Transverse colon (tissue), 4 donors: ENCODE data around the gene RMDN2. TPM values are rescaled to one million over a fixed set of nuclear protein-coding genes. Genes with fewer than 3 reads are reported as not detected.

Experiments
- DNase-seq: peaks from one replicate; pipeline ENCODE4 v3.0.0-alpha.2; 2019
- H3K27ac ChIP-seq, 4 donors: fragments of 200-600 bp; sonication (generic); 2 replicates each; pipeline ENCODE4 v1.5.1; 2016 to 2018; ENCODE audit warnings: inconsistent platforms in 4 of 4
- H3K27me3 ChIP-seq: fragments of 200-600 bp; sonication (generic); 2 replicates; pipeline ENCODE4 v1.5.1; 2017; ENCODE audit warnings: inconsistent platforms
- H3K36me3 ChIP-seq, 4 donors: fragments of 200-600 bp; sonication (generic); 2 replicates each; pipeline ENCODE4 v1.5.1; 2017 to 2019; ENCODE audit warnings: inconsistent platforms in 4 of 4
- H3K4me1 ChIP-seq, 4 donors: fragments of 200-600 bp; sonication (generic); 2 replicates each; pipeline ENCODE4 v1.5.1; 2017 to 2020; ENCODE audit warnings: inconsistent platforms in 4 of 4
- H3K4me3 ChIP-seq, 4 donors: fragments of 200-600 bp; sonication (generic); 1 replicate in 1 of 4; 2 replicates in 3 of 4; pipeline versions ENCODE4 v1.5.1 to v1.6.1; 2017 to 2019; ENCODE audit warnings: inconsistent platforms in 4 of 4
- H3K9me3 ChIP-seq, 2 donors: fragments of 200-600 bp; sonication (generic); 2 replicates each; pipeline ENCODE4 v1.5.1; 2017 to 2019; ENCODE audit warnings: inconsistent platforms in 2 of 2
- EP300 ChIP-seq: sonication (generic); formaldehyde crosslinking; IDR thresholded peaks from one replicate; pipeline ENCODE4 v1.6.1; 2017; ENCODE audit warnings: antibody characterized with exemption, low read depth
- POLR2A ChIP-seq: fragments of 450-650 bp; IDR thresholded peaks from one replicate; pipeline ENCODE4 v1.6.1; 2016; ENCODE audit warnings: antibody characterized with exemption, mild to moderate bottlenecking, moderate library complexity
- POLR2AphosphoS5 ChIP-seq, 3 donors: sonication (generic); formaldehyde crosslinking; IDR thresholded peaks; one replicate each; pipeline ENCODE4 v1.6.1; 2016; ENCODE audit warnings: antibody characterized with exemption in 3 of 3
- WGBS, 2 donors: methylation state at CpG; one replicate each; pipeline ENCODE4 v1.1.5; 2018; ENCODE audit warnings: low coverage in 1 of 2; 5-methylcytosine and 5-hydroxymethylcytosine counted together
- in situ Hi-C, 4 donors: fragments of 200-750 bp; cut with MboI; loops; one replicate each; pipeline versions ENCODE4 v1.15.0 to v1.15.1; 2017; ENCODE audit warnings: low sequenced_read_pairs in 3 of 4, low pct_ligation_motif_present in 1 of 4, low pct_unique_long_range_greater_than_20kb in 1 of 4
- intact Hi-C: fragments of 100-400 bp; cut with DNase I; formaldehyde crosslinking; loops from one replicate; pipeline ENCODE4 v1.15.1; 2023; ENCODE audit warnings: low total_unique reads
- total RNA-seq, 4 donors: library from RNA; depleted of rRNA; stranded (reverse); fragments of >200 nt; gene quantifications; one replicate each; pipeline ENCODE4 v1.1.0, GENCODE V29; 2016
- TF ChIP-seq, protein P1 (sequence below), 5 experiments: fragments of 200-600 bp in 3 of 5; fragments of 450-650 bp in 2 of 5; sonication (generic) in 3 of 5; IDR thresholded peaks; 1 replicate in 2 of 5; 2 replicates in 3 of 5; pipeline ENCODE4 v1.5.1; 2016 to 2017; ENCODE audit warnings: antibody characterized with exemption in 5 of 5, inconsistent platforms in 3 of 5, mild to moderate bottlenecking in 2 of 5, moderate library complexity in 1 of 5

RMDN2 gene
- total RNA-seq, 4 donors from 2014 or later: 12.3 to 48.3 (median 28.9) TPM

DNA sequence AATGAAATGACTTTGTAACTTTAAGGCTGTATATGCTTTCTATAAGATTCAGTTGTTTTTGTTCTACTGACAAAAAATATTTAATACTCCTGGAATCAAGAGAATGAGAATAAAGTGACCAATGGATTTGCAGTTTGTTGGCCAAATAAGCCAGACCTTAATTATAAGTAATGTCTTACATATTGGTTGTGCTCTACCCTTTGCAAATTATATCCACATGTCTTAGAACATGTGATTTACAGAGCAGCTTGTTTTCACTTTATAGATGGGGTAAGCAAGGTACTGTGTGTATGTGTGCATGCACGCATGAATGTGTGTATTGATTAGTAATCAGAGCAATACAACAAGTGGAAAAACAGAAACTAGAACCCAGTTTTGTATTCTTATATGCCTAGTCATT is 59.1 kb downstream of the RMDN2 start:
- in situ Hi-C loops: loop anchor here (10.0 to 25.0 kb wide), 2 partner anchors 291 to 528 kb away; no protein-coding TSS in a partner anchor
- intact Hi-C loops: no loop called here
- WGBS, 2 donors: 78 to 97% methylated on average over 1 of the region's 1 CpG

DNA sequence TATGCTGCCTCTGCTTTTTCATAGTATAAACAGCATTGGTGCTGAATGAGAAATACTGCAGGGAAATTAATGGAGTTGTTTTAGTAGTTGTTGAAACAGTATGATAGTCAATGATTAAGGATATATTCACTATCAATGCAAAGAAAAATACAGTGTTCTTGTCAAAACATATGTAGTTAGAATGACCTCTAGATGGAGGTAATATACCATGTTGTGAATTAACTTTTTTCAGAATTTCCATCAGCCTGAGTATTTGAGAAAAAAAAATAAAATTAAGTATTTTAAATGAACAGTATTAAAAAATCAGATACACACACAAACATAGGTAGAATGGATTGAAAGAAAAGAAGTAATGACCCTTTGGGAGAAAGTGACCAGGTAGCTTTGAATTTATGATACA is 59.5 kb downstream of the RMDN2 start:
- Histone ChIP-seq H3K27me3 (no peaks in the 10 kb centered on the region), H3K9me3 (no peaks in the 10 kb centered on the region), H3K4me1 (no peaks in the 10 kb centered on the region), H3K36me3 (no peaks in the 10 kb centered on the region), H3K27ac (no peak overlapping the region), H3K4me3 (no peak overlapping the region)
- intact Hi-C loops (no loop called here), in situ Hi-C loops (loop anchor here (10.0 to 25.0 kb wide), 2 partner anchors 290 to 528 kb away; no protein-coding TSS in a partner anchor)
- TF ChIP-seq POLR2AphosphoS5 (IDR thresholded peaks at IDR 0.05): no peak
- no peak for TF ChIP-seq EP300
- TF ChIP-seq, protein P1, sequence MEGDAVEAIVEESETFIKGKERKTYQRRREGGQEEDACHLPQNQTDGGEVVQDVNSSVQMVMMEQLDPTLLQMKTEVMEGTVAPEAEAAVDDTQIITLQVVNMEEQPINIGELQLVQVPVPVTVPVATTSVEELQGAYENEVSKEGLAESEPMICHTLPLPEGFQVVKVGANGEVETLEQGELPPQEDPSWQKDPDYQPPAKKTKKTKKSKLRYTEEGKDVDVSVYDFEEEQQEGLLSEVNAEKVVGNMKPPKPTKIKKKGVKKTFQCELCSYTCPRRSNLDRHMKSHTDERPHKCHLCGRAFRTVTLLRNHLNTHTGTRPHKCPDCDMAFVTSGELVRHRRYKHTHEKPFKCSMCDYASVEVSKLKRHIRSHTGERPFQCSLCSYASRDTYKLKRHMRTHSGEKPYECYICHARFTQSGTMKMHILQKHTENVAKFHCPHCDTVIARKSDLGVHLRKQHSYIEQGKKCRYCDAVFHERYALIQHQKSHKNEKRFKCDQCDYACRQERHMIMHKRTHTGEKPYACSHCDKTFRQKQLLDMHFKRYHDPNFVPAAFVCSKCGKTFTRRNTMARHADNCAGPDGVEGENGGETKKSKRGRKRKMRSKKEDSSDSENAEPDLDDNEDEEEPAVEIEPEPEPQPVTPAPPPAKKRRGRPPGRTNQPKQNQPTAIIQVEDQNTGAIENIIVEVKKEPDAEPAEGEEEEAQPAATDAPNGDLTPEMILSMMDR (IDR thresholded peaks at IDR 0.05): no peak
- no peak for TF ChIP-seq POLR2A
- no peak for DNase-seq

More for the DNA sequence above, 59.1 kb downstream of the RMDN2 start:
- H3K4me1 ChIP-seq: no peaks in the 10 kb centered on the region
- no peaks in the 10 kb centered on the region for H3K9me3 ChIP-seq
- DNase-seq: no peak
- H3K27me3 ChIP-seq: no peaks in the 10 kb centered on the region
- no peak overlapping the region for H3K4me3 ChIP-seq
- TF ChIP-seq EP300 (no peak), POLR2A (no peak), POLR2AphosphoS5 (IDR thresholded peaks at IDR 0.05) (no peak)
- TF ChIP-seq, protein P1 (IDR thresholded peaks at IDR 0.05): no peak
- no peak overlapping the region for H3K27ac ChIP-seq
- H3K36me3 ChIP-seq: no peaks in the 10 kb centered on the region

DNA sequence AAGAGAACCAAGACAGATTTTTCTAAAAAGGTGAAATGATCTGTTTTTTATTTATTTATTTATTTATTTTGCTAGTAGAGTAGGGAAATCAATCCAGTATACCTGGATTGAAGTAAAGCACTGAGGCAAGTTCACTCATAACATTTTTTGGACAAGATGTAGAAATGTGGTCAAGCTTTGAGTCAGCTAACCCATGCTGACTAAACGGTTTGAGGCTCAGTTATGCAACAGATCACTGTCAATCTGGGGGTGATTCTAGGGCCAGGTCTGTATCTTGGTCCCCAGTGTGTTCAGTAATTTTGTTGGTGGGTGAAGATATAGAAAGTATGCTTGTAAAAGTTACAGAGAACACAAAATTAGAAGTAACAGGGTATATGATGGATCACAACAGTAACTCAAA is 60.2 kb downstream of the RMDN2 start:
- H3K36me3 ChIP-seq: no peaks in the 10 kb centered on the region
- H3K4me3 ChIP-seq: no peak overlapping the region
- in situ Hi-C loops: loop anchor here (10.0 to 25.0 kb wide), 2 partner anchors 289 to 527 kb away; no protein-coding TSS in a partner anchor
- no peaks in the 10 kb centered on the region for H3K27me3 ChIP-seq
- no peak overlapping the region for H3K27ac ChIP-seq
- TF ChIP-seq POLR2AphosphoS5 (IDR thresholded peaks at IDR 0.05): no peak
- TF ChIP-seq, protein P1 (IDR thresholded peaks at IDR 0.05): no peak
- no peak for TF ChIP-seq POLR2A
- TF ChIP-seq EP300: no peak
- H3K9me3 ChIP-seq: no peaks in the 10 kb centered on the region
- 44 to 60% methylated on average over 1 of the region's 1 CpG for WGBS, 2 donors
- no peak for DNase-seq
- intact Hi-C loops: no loop called here
- H3K4me1 ChIP-seq: no peaks in the 10 kb centered on the region

DNA sequence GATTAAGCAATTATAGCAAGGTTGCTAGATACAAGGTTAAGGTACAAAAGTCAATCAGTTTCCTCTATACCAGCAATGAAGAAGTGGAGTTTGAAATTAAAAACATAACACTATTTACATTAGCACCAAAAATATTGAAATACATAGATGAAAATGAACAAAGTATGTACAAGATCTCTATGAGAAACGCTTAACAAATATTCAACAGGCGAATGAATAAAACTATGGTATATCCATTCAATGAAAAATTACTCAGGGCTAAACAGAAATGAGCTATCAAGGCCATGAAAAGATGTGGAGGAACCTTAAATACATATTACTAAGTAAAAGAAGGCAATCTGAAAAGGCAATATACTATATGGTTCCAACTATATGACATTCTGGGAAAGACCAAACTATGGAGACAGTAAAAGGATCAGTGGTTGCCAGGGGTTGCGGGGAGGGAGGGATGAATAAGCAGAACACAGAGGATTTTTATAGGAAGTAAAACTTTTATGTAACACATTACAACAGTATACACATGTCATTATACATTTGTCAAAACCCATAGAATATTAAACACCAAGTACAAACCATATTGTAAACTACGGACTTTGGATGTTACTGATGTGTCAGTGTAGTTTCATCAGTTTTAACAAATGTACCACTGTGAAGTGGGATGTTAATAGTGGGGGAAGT is 62.1 kb downstream of the RMDN2 start:
- Histone ChIP-seq H3K4me1 (no peaks in the 10 kb centered on the region), H3K9me3 (no peaks in the 10 kb centered on the region), H3K4me3 (no peak overlapping the region), H3K27me3 (no peaks in the 10 kb centered on the region), H3K36me3 (no peaks in the 10 kb centered on the region), H3K27ac (no peak overlapping the region)
- WGBS, 2 donors: 92 to 93% methylated on average over 4 of the region's 4 CpGs
- TF ChIP-seq POLR2AphosphoS5 (IDR thresholded peaks at IDR 0.05) (no peak), EP300 (no peak), POLR2A (no peak)
- TF ChIP-seq, protein P1 (IDR thresholded peaks at IDR 0.05): no peak
- in situ Hi-C loops (loop anchor here (10.0 to 25.0 kb wide), 2 partner anchors 288 to 525 kb away; no protein-coding TSS in a partner anchor), intact Hi-C loops (no loop called here)
- no peak for DNase-seq
